IMR-90 (cell line): ENCODE results near the gene AHCYL1. TPM values are rescaled to one million over a fixed set of nuclear protein-coding genes. Genes with fewer than 3 reads are reported as not detected.

Source experiments
- ATAC-seq: fragments of 200-7000 bp; cut with Tn5 transposase; 2 replicates; pipeline ENCODE4 v1.9.1; 2020; ENCODE audit warnings: low read depth, mild to moderate bottlenecking, moderate library complexity
- BruUV-seq: library from RNA; stranded (reverse); fragments of 400-500 nt; replicated peaks from 2 replicates; lab custom pipeline; 2021; lab: Mats Ljungman, UMichigan
- CTCF ChIA-PET: fragments of 300-600 bp; formaldehyde crosslinking; extraction: SDS; loops from one replicate; lab custom pipeline; 2021; ENCODE audit warnings: antibody characterized with exemption; lab: Yijun Ruan, JAX
- POLR2A ChIA-PET: fragments of 300-600 bp; sonication (Branson Sonifier 250); formaldehyde crosslinking; loops from one replicate; lab custom pipeline; 2022; ENCODE audit warnings: antibody characterized with exemption; ENCODE audit not compliant: unreplicated experiment; lab: Charles Lee
- DNase-seq: peaks from one replicate; pipeline ENCODE4 v3.0.0; 2013
- H2AFZ ChIP-seq: replicated peaks from 2 replicates; pipeline ENCODE3; 2013; ENCODE audit warnings: low read length, mild to moderate bottlenecking; ENCODE audit not compliant: poor library complexity
- H2AK5ac ChIP-seq: 2 replicates; pipeline ENCODE4 v1.6.1; 2013; ENCODE audit warnings: low read depth, low read length, inconsistent platforms
- H2AK9ac ChIP-seq: replicated peaks from 2 replicates; pipeline ENCODE3; 2013; ENCODE audit warnings: mild to moderate bottlenecking, low read depth, low read length, moderate library complexity; ENCODE audit not compliant: poor library complexity
- H2BK120ac ChIP-seq: 2 replicates; pipeline ENCODE4 v1.6.1; 2013; ENCODE audit warnings: low read depth, low read length, inconsistent platforms
- H2BK15ac ChIP-seq: 3 replicates; pipeline ENCODE4 v1.6.1; 2013; ENCODE audit warnings: low read depth, low read length, inconsistent platforms
- H2BK20ac ChIP-seq: 2 replicates; pipeline ENCODE4 v1.6.1; 2013; ENCODE audit warnings: low read depth, mild to moderate bottlenecking, inconsistent platforms, low read length, moderate library complexity
- H2BK5ac ChIP-seq: 2 replicates; pipeline ENCODE4 v1.6.1; 2013; ENCODE audit warnings: mild to moderate bottlenecking, low read depth, low read length, inconsistent platforms; ENCODE audit not compliant: poor library complexity, severe bottlenecking
- H3K14ac ChIP-seq: replicated peaks from 2 replicates; pipeline ENCODE4 v1.6.1; 2013; ENCODE audit warnings: low read depth, low read length, inconsistent platforms
- H3K18ac ChIP-seq: 2 replicates; pipeline ENCODE4 v1.6.1; 2013; ENCODE audit warnings: low read depth, low read length, control low read depth
- H3K23ac ChIP-seq: 2 replicates; pipeline ENCODE4 v1.6.1; 2013; ENCODE audit warnings: low read depth, low read length, inconsistent platforms
- H3K27ac ChIP-seq: 2 replicates; pipeline ENCODE4 v1.5.1; 2013; ENCODE audit warnings: mild to moderate bottlenecking, control low read depth, low read length; ENCODE audit not compliant: insufficient read depth
- H3K27me3 ChIP-seq: 2 replicates; pipeline ENCODE4 v1.6.1; 2013; ENCODE audit warnings: low read length; ENCODE audit not compliant: control insufficient read depth, insufficient read depth
- H3K36me3 ChIP-seq: 2 replicates; pipeline ENCODE4 v1.6.1; 2013; ENCODE audit warnings: low read length, mixed read lengths; ENCODE audit not compliant: control insufficient read depth, insufficient read depth
- H3K4ac ChIP-seq: 2 replicates; pipeline ENCODE4 v1.6.1; 2013; ENCODE audit warnings: low read depth, low read length, inconsistent platforms
- H3K4me1 ChIP-seq: 2 replicates; pipeline ENCODE4 v1.6.1; 2013; ENCODE audit warnings: low read length, mixed read lengths; ENCODE audit not compliant: control insufficient read depth, insufficient read depth
- H3K4me2 ChIP-seq: 2 replicates; pipeline ENCODE4 v1.6.1; 2013; ENCODE audit warnings: low read depth, mild to moderate bottlenecking, control low read depth, low read length, moderate library complexity
- H3K4me3 ChIP-seq: 2 replicates; pipeline ENCODE4 v1.5.1; 2013; ENCODE audit warnings: low read depth, mild to moderate bottlenecking, control low read depth, low read length, moderate library complexity; ENCODE audit not compliant: insufficient read depth
- H3K56ac ChIP-seq: 2 replicates; pipeline ENCODE4 v1.6.1; 2013; ENCODE audit warnings: low read length, inconsistent platforms; ENCODE audit not compliant: insufficient read depth; ENCODE audit errors: extremely low read depth
- H3K79me1 ChIP-seq, 2 experiments: 2 replicates each; pipeline ENCODE4 v1.6.1; 2013; ENCODE audit warnings: low read length in 2 of 2, inconsistent platforms in 1 of 2, low read depth in 1 of 2
- H3K9ac ChIP-seq: 2 replicates; pipeline ENCODE4 v1.6.1; 2013; ENCODE audit warnings: low read depth, low read length, control low read depth
- H3K9me1 ChIP-seq: 2 replicates; pipeline ENCODE4 v1.6.1; 2013; ENCODE audit warnings: low read length, inconsistent platforms; ENCODE audit not compliant: insufficient read depth
- H3K9me3 ChIP-seq: 2 replicates; pipeline ENCODE4 v1.6.1; 2013; ENCODE audit warnings: low read length; ENCODE audit not compliant: control insufficient read depth, insufficient read depth
- H4K20me1 ChIP-seq: 2 replicates; pipeline ENCODE4 v1.6.1; 2013; ENCODE audit warnings: low read length, inconsistent platforms; ENCODE audit not compliant: insufficient read depth
- H4K5ac ChIP-seq: 2 replicates; pipeline ENCODE4 v1.6.1; 2013; ENCODE audit warnings: mild to moderate bottlenecking, low read depth, low read length, control low read depth
- H4K8ac ChIP-seq, 2 experiments: 2 replicates each; pipeline ENCODE4 v1.6.1; 2013; ENCODE audit warnings: low read depth in 2 of 2, low read length in 2 of 2, control low read depth in 1 of 2, inconsistent platforms in 1 of 2
- H4K91ac ChIP-seq: 2 replicates; pipeline ENCODE4 v1.6.1; 2013; ENCODE audit warnings: low read depth, low read length, inconsistent platforms; ENCODE audit not compliant: insufficient read depth
- BHLHE40 ChIP-seq: fragments of 150-350 bp; IDR thresholded peaks from 2 replicates; pipeline ENCODE4 v1.6.1; 2016; ENCODE audit warnings: mild to moderate bottlenecking, low read depth, low read length
- CEBPB ChIP-seq: IDR thresholded peaks from 2 replicates; pipeline ENCODE4 v1.6.1; 2012; ENCODE audit warnings: low read depth, low read length, improper control_type of control experiment
- CHD1 ChIP-seq: IDR thresholded peaks from 2 replicates; pipeline ENCODE4 v1.6.1; 2012; ENCODE audit warnings: low read depth, low read length, improper control_type of control experiment
- ELK1 ChIP-seq: fragments of 150-350 bp; IDR thresholded peaks from 2 replicates; pipeline ENCODE4 v1.6.1; 2016; ENCODE audit warnings: low read depth, mild to moderate bottlenecking, low read length, moderate library complexity, borderline replicate concordance
- FOS ChIP-seq: fragments of 150-350 bp; IDR thresholded peaks from 2 replicates; pipeline ENCODE4 v1.6.1; 2016; ENCODE audit warnings: low read depth, low read length
- MAFK ChIP-seq: IDR thresholded peaks from 2 replicates; pipeline ENCODE4 v1.6.1; 2012; ENCODE audit warnings: low read depth, low read length, improper control_type of control experiment
- MAZ ChIP-seq: IDR thresholded peaks from 2 replicates; pipeline ENCODE4 v1.6.1; 2012; ENCODE audit warnings: low read depth, mild to moderate bottlenecking, low read length, improper control_type of control experiment, moderate library complexity, borderline replicate concordance
- MXI1 ChIP-seq: IDR thresholded peaks from 2 replicates; pipeline ENCODE4 v1.6.1; 2012; ENCODE audit warnings: low read depth, mild to moderate bottlenecking, low read length, moderate library complexity, borderline replicate concordance
- NFE2L2 ChIP-seq: fragments of 150-350 bp; IDR thresholded peaks from 2 replicates; pipeline ENCODE4 v1.6.1; 2016; ENCODE audit warnings: low read depth, mild to moderate bottlenecking, low read length
- POLR2A ChIP-seq: IDR thresholded peaks from 2 replicates; pipeline ENCODE4 v1.6.1; 2012; ENCODE audit warnings: mild to moderate bottlenecking, low read depth, low read length
- RAD21 ChIP-seq: IDR thresholded peaks from 2 replicates; pipeline ENCODE4 v1.6.1; 2012; ENCODE audit warnings: low read length, improper control_type of control experiment
- RCOR1 ChIP-seq: IDR thresholded peaks from 2 replicates; pipeline ENCODE4 v1.6.1; 2012; ENCODE audit warnings: mild to moderate bottlenecking, low read length, improper control_type of control experiment; ENCODE audit not compliant: insufficient replicate concordance
- RFX5 ChIP-seq: IDR thresholded peaks from 2 replicates; pipeline ENCODE4 v1.8.0; 2012; ENCODE audit warnings: low read depth, mild to moderate bottlenecking, low read length, moderate library complexity
- SMC3 ChIP-seq: fragments of 150-350 bp; IDR thresholded peaks from 2 replicates; pipeline ENCODE4 v1.6.1; 2016; ENCODE audit warnings: low read depth, mild to moderate bottlenecking, antibody characterized with exemption, low read length, moderate library complexity
- USF2 ChIP-seq: fragments of 150-350 bp; IDR thresholded peaks from 2 replicates; pipeline ENCODE4 v1.6.1; 2017; ENCODE audit warnings: mild to moderate bottlenecking, antibody characterized with exemption, low read length, low read depth
- WGBS, 2 experiments: methylation state at CpG; one replicate each; pipeline versions ENCODE4 v1.1.5 to v1.1.7; 2013; ENCODE audit warnings: missing lambda C conversion rate in 2 of 2; ENCODE audit not compliant: insufficient read length in 1 of 2; ENCODE audit errors: extremely low coverage in 2 of 2; 5-methylcytosine and 5-hydroxymethylcytosine counted together
- dilution Hi-C: fragments of 300-500 bp; cut with HindIII; formaldehyde crosslinking; loops from one replicate; pipeline ENCODE4 v1.14.3; 2018; ENCODE audit warnings: low sequenced_read_pairs; ENCODE audit not compliant: unreplicated experiment
- in situ Hi-C: fragments of 300-500 bp; cut with MboI; formaldehyde crosslinking; loops from 3 replicates; pipeline ENCODE4 v1.14.3; 2019; ENCODE audit warnings: low sequenced_read_pairs, inconsistent platforms, mixed read lengths
- intact Hi-C: fragments of 100-400 bp; cut with micrococcal nuclease; formaldehyde crosslinking; loops from 2 replicates; pipeline ENCODE4 v1.10.0; 2022
- polyA plus RNA-seq, 3 experiments: library from polyadenylated mRNA; depleted of rRNA; stranded (reverse); fragments of >200 nt; gene quantifications; 2 replicates each; pipeline ENCODE4 v1.2.3, GENCODE V29; 2012; ENCODE audit warnings: low replicate concordance in 1 of 3
- total RNA-seq: library from RNA; depleted of rRNA; stranded (reverse); fragments of >200 nt; gene quantifications from 2 replicates; pipeline ENCODE4 v1.2.3, GENCODE V29; 2012
- TF ChIP-seq, protein P1 (sequence below): conservative IDR thresholded peaks from 2 replicates; pipeline ENCODE4 v1.5.1; 2012; ENCODE audit warnings: mild to moderate bottlenecking, low read depth, low read length, improper control_type of control experiment

AHCYL1 gene
- total and polyA plus RNA-seq, 2 of the 4 experiments (the other 2 are of a cell fraction), result 75.1 to 76.0 TPM

GRCh38 chr1:110062612-110063011 lies 78.0 kb downstream of the AHCYL1 start:
- Histone ChIP-seq H3K23ac (no peak overlapping the region), H2BK20ac (no peak overlapping the region), H3K18ac (no peak overlapping the region), H3K79me1 (peaks cover 0 to 6% of the 10 kb centered on the region in 2 experiments; a peak in 1 of 4 replicates), H2AFZ (peak overlapping the region; percentile 37), H3K36me3 (peaks cover 9% of the 10 kb centered on the region; the same call in 1 of the 2 replicates), H4K20me1 (peaks cover 13% of the 10 kb centered on the region; the same call in 1 of the 2 replicates), H2BK15ac (no peak overlapping the region), H3K9ac (no peak overlapping the region), H3K9me3 (peaks cover 3% of the 10 kb centered on the region; the same call in 1 of the 2 replicates), H4K91ac (no peak overlapping the region), H3K4me1 (peaks cover 4% of the 10 kb centered on the region), H2BK120ac (no peak overlapping the region), H3K14ac (no peak overlapping the region), H4K8ac (no peak overlapping the region), H4K5ac (no peak overlapping the region), H3K56ac (no peak overlapping the region), H3K9me1 (0 out of 2 replicates have a peak, but pooled peaks cover 5% of the 10 kb centered on the region), H3K4me2 (no peak overlapping the region), H3K27me3 (peaks cover 18% of the 10 kb centered on the region), H2BK5ac (no peak overlapping the region), H2AK9ac (peak overlapping the region; percentile 32), H3K27ac (no peak overlapping the region), H2AK5ac (no peak overlapping the region), H3K4ac (no peak overlapping the region), H3K4me3 (no peak overlapping the region)
- WGBS, 2 experiments, result no CpG with 5 or more reads among the region's 2 CpGs
- in situ Hi-C loops, result no loop called here
- intact Hi-C loops, result no loop called here
- no TSS peak for BruUV-seq
- dilution Hi-C loops, result no loop called here
- ChIA-PET POLR2A (no interaction called here), CTCF (no interaction called here)
- no peak for TF ChIP-seq BHLHE40
- no peak for TF ChIP-seq SMC3
- no peak for TF ChIP-seq CEBPB
- no peak for TF ChIP-seq MXI1
- no peak for TF ChIP-seq RCOR1
- TF ChIP-seq MAFK, result no peak
- no peak for TF ChIP-seq ELK1
- no peak for TF ChIP-seq USF2
- no peak for TF ChIP-seq RFX5
- no peak for TF ChIP-seq RAD21
- no peak for TF ChIP-seq NFE2L2
- no peak for TF ChIP-seq FOS
- TF ChIP-seq CHD1, result no peak
- no peak for TF ChIP-seq POLR2A
- TF ChIP-seq, protein P1, sequence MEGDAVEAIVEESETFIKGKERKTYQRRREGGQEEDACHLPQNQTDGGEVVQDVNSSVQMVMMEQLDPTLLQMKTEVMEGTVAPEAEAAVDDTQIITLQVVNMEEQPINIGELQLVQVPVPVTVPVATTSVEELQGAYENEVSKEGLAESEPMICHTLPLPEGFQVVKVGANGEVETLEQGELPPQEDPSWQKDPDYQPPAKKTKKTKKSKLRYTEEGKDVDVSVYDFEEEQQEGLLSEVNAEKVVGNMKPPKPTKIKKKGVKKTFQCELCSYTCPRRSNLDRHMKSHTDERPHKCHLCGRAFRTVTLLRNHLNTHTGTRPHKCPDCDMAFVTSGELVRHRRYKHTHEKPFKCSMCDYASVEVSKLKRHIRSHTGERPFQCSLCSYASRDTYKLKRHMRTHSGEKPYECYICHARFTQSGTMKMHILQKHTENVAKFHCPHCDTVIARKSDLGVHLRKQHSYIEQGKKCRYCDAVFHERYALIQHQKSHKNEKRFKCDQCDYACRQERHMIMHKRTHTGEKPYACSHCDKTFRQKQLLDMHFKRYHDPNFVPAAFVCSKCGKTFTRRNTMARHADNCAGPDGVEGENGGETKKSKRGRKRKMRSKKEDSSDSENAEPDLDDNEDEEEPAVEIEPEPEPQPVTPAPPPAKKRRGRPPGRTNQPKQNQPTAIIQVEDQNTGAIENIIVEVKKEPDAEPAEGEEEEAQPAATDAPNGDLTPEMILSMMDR, result no peak
- TF ChIP-seq MAZ, result no peak
- no peak for DNase-seq
- ATAC-seq, result no peak
